Stimulated activated CD4-positive, alpha-beta T cell treated with anti-CD3 and anti-CD28 coated beads, Interleukin-15, amount 100 ng/mL, for 48 hours (primary cell): ENCODE results near the gene NME7.
"Not testable (repeated sequence)": the region's sequence is repeated elsewhere in the genome, so short reads cannot be mapped to it uniquely, and the experiment has no call there.

Experiments used
- DNase-seq, 2 donors: peaks; one replicate each; pipeline ENCODE4 v3.0.0-alpha.2; 2020; ENCODE audit warnings: low read depth in 2 of 2

The NME7 gene

DNA sequence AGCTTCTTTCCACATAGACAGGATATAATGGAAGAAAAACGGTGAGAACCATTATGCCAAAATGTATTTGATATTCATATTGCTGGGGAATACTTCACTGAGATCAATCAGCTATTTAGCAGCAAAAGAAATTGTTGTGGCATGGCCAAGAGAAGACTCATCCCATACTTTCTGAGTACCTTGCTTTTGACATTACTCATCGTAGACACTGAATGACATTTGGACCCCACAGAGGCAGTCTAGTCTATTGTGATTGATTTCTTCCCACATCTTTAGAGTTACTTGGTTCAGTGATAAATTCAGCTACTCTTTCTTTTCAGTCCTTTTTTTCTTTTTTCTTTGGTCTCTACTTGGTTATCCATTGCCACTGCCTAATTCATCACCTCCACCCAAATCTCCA lies 239.0 kb downstream of the NME7 start:
- DNase-seq: no peak

DNA sequence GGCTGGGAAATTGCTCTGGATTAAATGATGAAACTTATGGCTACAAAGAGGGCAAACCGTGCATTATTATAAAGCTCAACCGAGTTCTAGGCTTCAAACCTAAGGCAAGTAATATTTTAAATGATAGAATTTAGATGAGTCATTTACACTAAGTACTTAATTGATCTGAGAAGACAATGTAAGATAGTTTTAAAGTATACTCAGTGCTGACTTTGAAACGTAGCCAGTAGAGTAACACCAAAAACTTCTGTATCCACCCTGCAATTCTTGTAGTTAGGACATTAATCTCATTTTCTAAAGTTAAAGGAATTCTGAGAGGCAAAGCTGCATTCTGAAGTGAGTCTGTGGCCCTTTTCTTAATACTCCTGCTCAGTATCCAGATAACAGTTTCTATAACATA lies 240.3 kb downstream of the NME7 start:
- no peak for DNase-seq

DNA sequence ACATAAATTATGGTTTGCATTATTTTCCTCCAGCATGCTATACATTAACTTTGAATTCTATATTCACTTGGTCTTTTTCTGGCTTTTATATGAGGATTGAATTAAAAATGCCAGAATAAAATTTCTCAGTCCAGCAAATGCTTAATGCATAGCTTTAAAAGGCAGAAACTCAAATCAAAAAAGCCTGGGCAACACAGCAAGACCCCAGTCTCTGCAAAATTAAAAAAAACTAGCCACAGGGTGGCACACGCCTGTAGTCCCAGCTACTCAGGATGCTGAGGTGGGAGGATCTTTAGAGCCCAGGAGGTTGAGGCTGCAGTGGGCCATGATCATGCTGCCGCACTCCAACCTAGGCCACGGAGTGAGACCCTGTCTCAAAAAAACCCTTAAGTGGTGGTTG lies 241.3 kb downstream of the NME7 start:
- DNase-seq: no peak

- not testable (repeated sequence) for DNase-seq
Observed at GRCh38 chr1:169125597-169125996, 242.0 kb downstream of the NME7 start.

GRCh38 chr1:169124459-169124858 lies 243.1 kb downstream of the NME7 start:
- no peak for DNase-seq

DNA sequence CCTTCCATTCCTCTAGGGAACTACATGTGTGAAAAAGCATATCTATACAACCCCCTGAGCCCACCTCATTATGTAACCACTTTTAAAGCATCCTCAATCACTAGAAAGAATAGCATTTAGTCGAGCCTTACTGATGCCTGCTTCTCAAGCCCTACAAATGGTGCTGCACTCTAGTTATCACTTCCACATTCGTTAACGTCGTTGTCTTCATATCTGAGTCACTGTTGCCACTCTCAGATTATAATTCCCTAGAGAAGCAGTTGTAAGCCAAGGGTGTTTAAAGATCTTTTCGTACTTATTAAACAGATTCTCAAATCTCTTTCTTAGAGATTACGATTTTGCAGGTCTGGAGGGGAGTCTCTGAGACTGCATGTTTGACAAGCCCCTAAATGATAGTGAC lies 244.6 kb downstream of the NME7 start:
- DNase-seq: no peak

- no peak for DNase-seq
Observed at GRCh38 chr1:169121146-169121923, 246.3 kb downstream of the NME7 start.

GRCh38 chr1:169120066-169120465 lies 247.5 kb downstream of the NME7 start:
- no peak for DNase-seq

DNA sequence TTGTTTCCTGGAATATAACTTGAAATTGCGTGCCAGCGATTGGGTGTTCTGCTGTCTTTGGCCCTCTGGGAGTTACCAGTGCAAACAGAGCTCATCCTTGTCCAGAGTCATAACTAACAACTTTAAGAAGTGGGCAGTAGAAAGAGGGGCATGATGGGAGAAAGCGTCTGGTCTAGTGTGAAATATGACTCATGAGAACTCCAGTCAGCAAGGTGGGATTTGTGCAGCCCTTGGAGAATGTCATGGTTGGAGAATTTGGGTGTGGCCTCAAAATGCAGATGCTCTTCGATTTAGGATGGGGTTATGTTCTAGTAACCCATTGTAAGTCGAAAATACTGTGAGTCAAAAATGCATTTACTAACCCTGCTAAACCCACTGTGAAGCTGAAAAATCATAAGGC lies 248.2 kb downstream of the NME7 start:
- no peak for DNase-seq

DNA sequence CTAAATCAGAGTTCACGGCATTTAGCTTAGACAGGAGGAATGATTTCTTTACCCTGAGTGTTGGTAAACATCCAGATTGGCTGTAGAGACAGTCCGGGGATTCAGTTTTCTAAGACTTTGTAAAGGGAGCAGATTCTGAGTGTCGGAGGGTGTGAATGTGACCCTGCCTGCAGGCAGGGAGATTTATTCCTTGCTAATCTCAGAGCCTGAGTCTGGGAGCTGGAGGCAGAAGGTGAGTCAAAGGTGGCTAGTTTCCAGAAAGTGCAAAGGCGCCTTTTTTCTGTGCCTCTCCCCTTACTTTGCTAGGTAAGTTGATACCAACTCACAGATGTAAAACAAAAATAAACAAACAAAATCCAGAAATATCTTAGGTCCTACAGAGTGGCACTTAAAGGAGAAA lies 249.4 kb downstream of the NME7 start:
- no peak for DNase-seq

GRCh38 chr1:169117599-169117998 lies 250.0 kb downstream of the NME7 start:
- DNase-seq: no peak

DNA sequence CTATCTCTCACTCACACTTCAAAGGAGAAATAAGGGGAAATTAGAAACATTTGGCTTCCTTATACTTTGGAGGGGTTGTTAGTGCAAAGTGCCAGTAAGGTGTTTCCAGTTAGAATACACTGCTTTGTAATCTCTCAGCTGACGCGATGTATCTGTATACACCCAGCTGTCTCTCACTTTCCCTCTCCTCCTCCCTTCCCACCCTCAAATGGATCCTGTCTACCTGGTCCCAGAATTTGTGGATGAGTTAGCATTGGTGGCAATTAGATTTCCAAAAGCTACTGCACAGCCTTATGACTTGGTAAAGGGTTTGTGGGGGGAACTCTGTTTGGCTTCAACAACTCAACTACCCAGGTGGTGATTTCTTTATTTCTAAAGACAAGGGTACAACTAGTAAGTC lies 250.6 kb downstream of the NME7 start:
- no peak for DNase-seq

DNA sequence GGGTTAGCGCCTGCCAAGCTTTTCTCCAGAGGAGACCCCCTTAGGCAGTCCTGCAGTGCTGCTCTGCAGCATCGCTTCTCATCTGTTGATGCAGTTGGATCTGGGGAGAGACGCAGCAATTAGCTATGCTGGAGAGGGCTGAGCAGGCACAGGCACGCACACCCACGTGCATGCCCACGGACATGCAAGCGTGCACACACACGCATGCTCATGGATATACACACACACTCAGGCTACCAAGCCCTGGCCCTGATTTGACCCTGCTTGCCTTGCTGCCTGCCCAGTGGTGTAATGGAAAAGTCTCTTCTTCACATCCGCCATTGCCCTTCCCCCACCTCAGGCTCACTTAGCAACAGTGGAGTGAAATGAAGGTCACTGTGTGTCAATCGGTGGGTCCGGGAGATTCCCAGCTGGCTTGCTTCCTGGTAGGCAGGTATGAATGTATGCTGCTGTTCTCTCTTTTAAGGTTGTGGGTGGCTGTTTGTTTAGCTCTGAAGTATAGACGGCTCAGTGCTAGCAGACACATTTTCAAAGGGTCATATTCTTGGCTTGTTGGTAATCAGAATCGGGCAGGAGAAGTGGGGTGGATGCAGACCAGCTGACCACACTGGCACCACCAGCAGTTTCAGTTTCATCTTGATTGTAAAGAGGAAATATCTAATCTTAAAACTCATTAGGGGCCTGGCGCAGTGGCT lies 251.6 kb downstream of the NME7 start:
- no peak for DNase-seq

DNA sequence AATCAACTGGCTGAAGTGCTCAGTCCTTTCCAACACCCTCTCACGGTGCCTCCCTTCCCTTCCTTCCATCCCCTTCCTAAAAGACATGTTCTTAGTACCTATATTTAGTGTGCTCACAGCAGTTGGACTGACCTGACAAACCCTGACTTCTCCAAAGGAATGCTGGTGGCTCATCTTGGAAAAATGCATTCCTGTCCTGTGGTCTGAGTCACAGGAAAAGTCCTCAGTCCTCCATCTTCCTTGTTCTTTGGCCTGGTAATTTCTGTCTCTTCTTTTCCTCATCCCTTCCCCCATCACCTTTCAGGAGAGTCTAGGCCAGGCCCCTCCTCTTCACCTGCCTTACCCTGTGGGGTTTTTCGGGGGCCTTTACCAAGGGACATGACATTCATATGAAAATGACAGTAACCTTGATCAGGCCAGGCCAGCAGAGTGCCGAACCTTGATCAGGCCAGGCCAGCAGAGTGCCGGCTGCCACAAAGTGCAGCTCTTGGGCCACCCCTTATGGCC lies 253.9 kb downstream of the NME7 start:
- DNase-seq: no peak

DNA sequence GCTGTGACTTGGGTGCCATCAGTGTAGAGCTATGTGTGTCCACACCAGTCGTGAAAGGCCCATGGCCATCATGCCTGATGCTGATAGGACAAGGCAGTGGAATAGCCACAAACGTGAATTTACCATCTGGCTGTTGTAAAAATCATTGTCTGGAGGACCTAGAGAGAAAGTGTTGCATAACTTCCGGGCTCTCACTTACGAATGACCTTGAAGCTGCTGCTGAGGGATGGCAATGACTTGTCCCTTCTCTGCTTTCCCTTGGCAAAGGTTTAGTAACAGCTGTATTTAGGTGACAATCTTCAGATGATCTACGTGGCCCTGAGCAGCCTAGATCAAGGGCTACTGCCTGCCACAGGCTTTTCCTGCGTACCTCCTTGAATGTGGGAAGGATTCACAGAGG lies 255.4 kb downstream of the NME7 start:
- DNase-seq: no peak

DNA sequence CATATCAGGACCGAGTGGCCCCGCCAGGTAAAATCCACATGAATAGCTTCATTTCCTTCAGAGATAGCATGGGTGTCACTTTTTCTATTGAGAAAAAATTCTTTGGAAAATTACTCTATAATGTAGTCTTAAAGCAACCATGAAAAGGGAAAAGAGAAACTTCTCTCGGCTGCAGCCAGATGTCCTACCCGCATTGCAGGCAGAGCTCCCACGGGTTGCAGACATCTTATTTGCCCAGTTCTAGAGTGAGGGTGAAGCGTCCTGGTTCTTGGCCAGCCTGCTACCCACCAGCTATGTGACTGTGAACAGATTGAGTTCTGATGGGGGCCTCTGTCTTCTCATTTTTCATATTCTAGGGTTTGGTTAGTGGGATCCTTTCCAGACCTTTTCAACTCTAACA lies 256.1 kb downstream of the NME7 start:
- no peak for DNase-seq

DNA sequence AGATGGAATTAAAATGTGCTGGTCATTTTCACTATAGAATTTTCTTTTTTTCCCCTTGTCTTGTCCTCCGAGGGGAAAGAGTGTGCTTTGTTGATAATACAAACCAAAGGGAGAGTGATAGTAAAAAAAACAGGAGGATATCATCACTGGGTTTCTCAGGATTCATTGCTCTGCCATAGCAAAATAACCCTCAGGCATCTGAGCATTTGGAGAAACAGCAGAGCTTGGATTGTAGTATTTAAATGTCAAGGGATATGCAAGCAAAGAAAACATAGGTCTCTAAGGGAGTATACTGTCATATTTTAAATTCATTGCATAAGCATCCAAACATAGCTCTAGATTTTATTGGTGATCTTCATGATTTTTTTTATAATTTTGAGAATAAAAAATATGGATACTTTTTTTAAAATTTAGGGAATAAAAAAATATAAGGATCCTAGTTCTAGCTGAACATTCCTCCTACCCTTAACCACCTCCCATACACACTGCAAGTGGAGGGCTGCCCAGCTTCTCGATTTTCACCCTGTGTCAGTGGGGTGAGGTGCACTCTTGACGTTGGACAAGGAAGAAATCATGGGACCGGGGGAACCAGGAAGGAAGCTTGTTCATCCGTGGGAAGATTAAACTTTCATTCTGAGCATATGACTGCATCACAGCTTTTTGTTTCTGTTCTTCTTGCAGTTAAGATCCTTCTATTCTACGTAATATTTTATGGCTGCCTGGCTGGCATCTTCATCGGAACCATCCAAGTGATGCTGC lies 256.7 kb downstream of the NME7 start:
- DNase-seq: no peak

- no peak for DNase-seq
Observed at GRCh38 chr1:169110236-169110635, 257.4 kb downstream of the NME7 start.

GRCh38 chr1:169109561-169110134 lies 257.9 kb downstream of the NME7 start:
- no peak for DNase-seq

GRCh38 chr1:169108863-169109560 lies 258.6 kb downstream of the NME7 start:
- no peak for DNase-seq

- DNase-seq: no peak
Observed at GRCh38 chr1:169108223-169108622, 259.4 kb downstream of the NME7 start.
